HL-60 (cell line): ENCODE data around the gene WIZ.

Experiments used
- DNase-seq, 2 experiments: peaks; one replicate each; pipeline ENCODE4 v3.0.0-alpha.2; 2010 to 2020; ENCODE audit warnings: low read depth in 1 of 2, low spot score in 1 of 2
- H3K27ac ChIP-seq: fragments of 250-450 bp; sonication (Bioruptor Pico); replicated peaks from 2 replicates; pipeline ENCODE4 v1.5.1; 2020; ENCODE audit warnings: mild to moderate bottlenecking, moderate library complexity
- H3K27me3 ChIP-seq: fragments of 250-450 bp; sonication (Bioruptor Pico); 2 replicates; pipeline ENCODE4 v1.5.1; 2021; ENCODE audit warnings: mild to moderate bottlenecking, moderate library complexity; ENCODE audit not compliant: insufficient read depth, poor library complexity, severe bottlenecking
- H3K4me3 ChIP-seq: replicated peaks from 2 replicates; pipeline ENCODE4 v1.5.1; 2011; ENCODE audit warnings: mild to moderate bottlenecking, control low read depth, low read length; ENCODE audit not compliant: insufficient read depth
- CTCF ChIP-seq: IDR thresholded peaks from one replicate; pipeline ENCODE4 v1.5.1; 2011; ENCODE audit warnings: low read length, control low read depth, inconsistent platforms; ENCODE audit not compliant: insufficient read depth
- GABPA ChIP-seq: IDR thresholded peaks from 2 replicates; pipeline ENCODE4 v1.6.1; 2012; ENCODE audit warnings: low read depth
- POLR2AphosphoS5 ChIP-seq: IDR thresholded peaks from 2 replicates; pipeline ENCODE4 v1.6.1; 2012; ENCODE audit warnings: low read depth
- REST ChIP-seq: IDR thresholded peaks from 2 replicates; pipeline ENCODE4 v1.6.1; 2012; ENCODE audit warnings: low read depth; ENCODE audit not compliant: insufficient replicate concordance
- SPI1 ChIP-seq: IDR thresholded peaks from 2 replicates; pipeline ENCODE4 v1.6.1; 2012; ENCODE audit warnings: low read depth, mild to moderate bottlenecking, borderline replicate concordance

Gene WIZ

GRCh38 chr19:15450528-15450890, 753 bp upstream of the WIZ start:
- H3K27me3 ChIP-seq = no peaks in the 10 kb centered on the region
- no peak overlapping the region for H3K4me3 ChIP-seq
- TF ChIP-seq CTCF (no peak), POLR2AphosphoS5 (no peak), REST (no peak), GABPA (no peak), SPI1 (no peak)
- no peak overlapping the region for H3K27ac ChIP-seq
- DNase-seq = no peak

GRCh38 chr19:15448778-15449619, 757 bp downstream of the WIZ start:
- no peak for TF ChIP-seq REST
- no peak for TF ChIP-seq SPI1
- no peak for TF ChIP-seq GABPA
- no peak for TF ChIP-seq POLR2AphosphoS5
- TF ChIP-seq CTCF = no peak
- H3K27me3 ChIP-seq = no peaks in the 10 kb centered on the region
- no peak for DNase-seq
- H3K27ac ChIP-seq = no peak overlapping the region
- H3K4me3 ChIP-seq = peak overlapping the region; percentile 48

- Histone ChIP-seq H3K27me3 (no peaks in the 10 kb centered on the region), H3K4me3 (no peak overlapping the region), H3K27ac (no peak overlapping the region)
- no peak for DNase-seq
- TF ChIP-seq GABPA (no peak), SPI1 (no peak), REST (no peak), CTCF (no peak), POLR2AphosphoS5 (no peak)
Measured at GRCh38 chr19:15448044-15448777, 1.5 kb downstream of the WIZ start.
